GM21576 (cell line): ENCODE measurements around the gene ELFN2.

Experiments used
- ATAC-seq: cut with Tn5 transposase; IDR thresholded peaks from one replicate; pipeline ENCODE4 v1.9.1; 2021; ENCODE audit warnings: mild to moderate bottlenecking, moderate library complexity; ENCODE audit not compliant: unreplicated experiment

The ELFN2 gene

GRCh38 chr22:37428649-37429586 is 1.6 kb upstream of the ELFN2 start:
- ATAC-seq, result no peak

GRCh38 chr22:37427711-37428635 is 694 bp upstream of the ELFN2 start:
- ATAC-seq, result no peak

- no peak for ATAC-seq
Observed at GRCh38 chr22:37426706-37427134, 559 bp downstream of the ELFN2 start.

GRCh38 chr22:37425800-37426705 is 1.2 kb downstream of the ELFN2 start:
- ATAC-seq, result no peak

GRCh38 chr22:37425369-37425768 is 1.9 kb downstream of the ELFN2 start:
- ATAC-seq, result no peak

- ATAC-seq, result no peak
Observed at GRCh38 chr22:37423283-37423682, 4.0 kb downstream of the ELFN2 start.

- ATAC-seq, result no peak
Observed at GRCh38 chr22:37421468-37421877, 5.8 kb downstream of the ELFN2 start.

- no peak for ATAC-seq
Observed at GRCh38 chr22:37420686-37421467, 6.4 kb downstream of the ELFN2 start.

- ATAC-seq, result no peak
Observed at GRCh38 chr22:37419969-37420685, 7.2 kb downstream of the ELFN2 start.

- no peak for ATAC-seq
Observed at GRCh38 chr22:37419370-37419968, 7.8 kb downstream of the ELFN2 start.

- ATAC-seq, result no peak
Observed at GRCh38 chr22:37418627-37419369, 8.5 kb downstream of the ELFN2 start.

- no peak for ATAC-seq
Observed at GRCh38 chr22:37417677-37418348, 9.5 kb downstream of the ELFN2 start.

GRCh38 chr22:37417264-37417663 is 10.0 kb downstream of the ELFN2 start:
- no peak for ATAC-seq

GRCh38 chr22:37416827-37417226 is 10.5 kb downstream of the ELFN2 start:
- ATAC-seq, result no peak

- no peak for ATAC-seq
Observed at GRCh38 chr22:37416389-37416788, 10.9 kb downstream of the ELFN2 start.

GRCh38 chr22:37415210-37415609 is 12.1 kb downstream of the ELFN2 start:
- no peak for ATAC-seq

- no peak for ATAC-seq
Observed at GRCh38 chr22:37414288-37414687, 13.0 kb downstream of the ELFN2 start.
